ENCODE data around the gene RRAGB.

- TF ChIP-seq POLR2AphosphoS5 (IDR thresholded peaks at IDR 0.05) (peak; percentile 41), CTCF (IDR thresholded peaks at IDR 0.05) (no peak), POLR2A (IDR thresholded peaks at IDR 0.05) (no peak), EP300 (IDR thresholded peaks at IDR 0.05) (no peak)
Observed at GRCh38 chrX:55710701-55711100, 6.8 kb upstream of the RRAGB start.
